CD4-positive, alpha-beta T cell treated with Interleukin-21 for 1 hour (primary cell): Measurements from ENCODE around the gene PTPRN2.
"Not testable (repeated sequence)": the region's sequence is repeated elsewhere in the genome, so short reads cannot be mapped to it uniquely, and the experiment has no call there.

Experiments
- DNase-seq: peaks from one replicate; pipeline ENCODE4 v3.0.0-alpha.2; 2020

Gene PTPRN2

DNA sequence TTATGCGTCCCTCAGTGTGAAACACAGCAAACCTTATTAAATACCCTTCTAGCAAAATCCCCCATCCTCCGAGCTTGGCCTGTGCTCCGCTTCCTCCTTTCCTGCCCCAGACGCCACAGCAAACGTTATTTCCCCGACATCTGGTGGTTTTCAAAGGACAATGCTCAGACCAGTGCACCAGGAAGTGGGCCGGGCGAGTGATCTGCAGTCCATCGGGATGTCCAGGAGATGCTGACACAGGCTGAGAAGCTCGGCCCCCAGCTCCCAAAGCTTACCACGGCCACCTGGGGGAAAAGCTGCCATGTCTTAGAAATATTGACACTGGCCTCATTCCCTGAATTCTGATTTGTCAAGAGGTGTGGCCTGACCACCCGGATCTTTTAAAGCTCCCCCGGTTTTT is 129.5 kb downstream of the PTPRN2 start:
- no peak for DNase-seq

DNA sequence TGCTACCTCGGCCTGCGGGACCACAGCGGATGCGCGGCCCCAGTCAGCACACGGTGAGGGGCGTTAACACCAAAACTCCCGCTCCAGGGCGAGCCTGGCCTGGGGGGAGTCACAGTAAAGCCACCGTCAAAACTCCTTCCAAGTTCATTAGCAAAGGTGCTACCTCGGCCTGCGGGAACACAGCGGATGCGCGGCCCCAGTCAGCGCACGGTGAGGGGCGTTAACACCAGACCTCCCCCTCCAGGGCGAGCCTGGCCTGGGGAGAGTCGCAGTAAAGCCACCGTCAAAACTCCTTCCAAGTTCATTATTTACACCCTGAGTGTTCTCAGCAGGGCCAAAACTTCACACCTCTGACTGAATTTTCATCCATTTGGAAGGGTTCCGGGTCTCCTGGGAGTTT is 130.0 kb downstream of the PTPRN2 start:
- not testable (repeated sequence) for DNase-seq

DNA sequence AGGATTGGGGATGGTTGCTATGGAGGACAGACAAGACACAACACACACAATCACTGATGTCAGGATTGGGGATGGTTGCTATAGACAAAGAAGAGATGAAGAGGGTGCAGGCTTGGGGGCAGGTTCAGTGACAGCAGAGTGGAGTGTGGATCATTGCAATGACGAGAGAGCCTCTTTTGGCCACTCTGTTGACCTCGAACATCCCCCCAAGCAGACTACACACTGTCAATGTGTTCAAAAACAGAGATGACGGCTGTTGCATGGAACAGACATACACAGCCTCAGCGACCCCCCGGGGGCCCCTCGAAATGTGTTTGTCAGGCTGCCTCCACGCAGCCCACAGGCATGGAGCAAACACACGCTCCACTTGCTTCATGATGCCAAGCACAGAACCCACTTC is 133.0 kb downstream of the PTPRN2 start:
- DNase-seq: no peak

DNA sequence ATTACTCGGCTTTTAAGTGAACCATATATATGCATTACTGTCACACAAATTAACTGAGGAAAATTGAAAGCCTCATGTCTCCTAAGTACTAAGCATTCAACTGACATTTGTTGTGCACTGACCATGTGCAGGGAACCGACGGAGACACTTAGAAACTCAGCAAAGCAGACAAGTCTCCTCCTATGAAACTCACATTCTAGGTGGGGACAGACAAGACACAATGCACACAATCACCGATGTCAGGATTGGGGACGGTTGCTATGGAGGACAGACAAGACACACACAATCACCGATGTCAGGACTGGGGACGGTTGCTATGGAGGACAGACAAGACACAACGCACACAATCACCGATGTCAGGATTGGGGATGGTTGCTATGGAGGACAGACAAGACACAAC is 134.0 kb downstream of the PTPRN2 start:
- no peak for DNase-seq

DNA sequence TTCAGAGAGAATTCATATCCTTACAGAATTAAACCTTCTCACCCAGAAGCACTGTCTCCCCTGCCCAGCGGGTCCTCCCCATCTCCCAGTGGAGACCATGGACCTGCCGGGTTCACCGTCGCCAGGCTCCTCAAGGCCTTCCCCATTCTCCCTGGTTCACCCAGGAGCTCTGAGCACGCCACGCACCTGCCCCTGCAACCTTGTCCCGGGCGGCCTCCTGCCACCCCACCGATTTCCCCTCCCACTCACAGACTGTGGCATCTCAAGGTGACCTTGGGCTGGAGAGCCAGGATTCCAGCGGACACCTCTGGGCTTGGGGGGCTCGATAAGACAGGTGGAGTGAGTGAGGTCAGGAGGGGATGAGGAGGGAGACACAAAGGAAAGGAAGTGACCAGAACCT is 135.3 kb downstream of the PTPRN2 start:
- no peak for DNase-seq

DNA sequence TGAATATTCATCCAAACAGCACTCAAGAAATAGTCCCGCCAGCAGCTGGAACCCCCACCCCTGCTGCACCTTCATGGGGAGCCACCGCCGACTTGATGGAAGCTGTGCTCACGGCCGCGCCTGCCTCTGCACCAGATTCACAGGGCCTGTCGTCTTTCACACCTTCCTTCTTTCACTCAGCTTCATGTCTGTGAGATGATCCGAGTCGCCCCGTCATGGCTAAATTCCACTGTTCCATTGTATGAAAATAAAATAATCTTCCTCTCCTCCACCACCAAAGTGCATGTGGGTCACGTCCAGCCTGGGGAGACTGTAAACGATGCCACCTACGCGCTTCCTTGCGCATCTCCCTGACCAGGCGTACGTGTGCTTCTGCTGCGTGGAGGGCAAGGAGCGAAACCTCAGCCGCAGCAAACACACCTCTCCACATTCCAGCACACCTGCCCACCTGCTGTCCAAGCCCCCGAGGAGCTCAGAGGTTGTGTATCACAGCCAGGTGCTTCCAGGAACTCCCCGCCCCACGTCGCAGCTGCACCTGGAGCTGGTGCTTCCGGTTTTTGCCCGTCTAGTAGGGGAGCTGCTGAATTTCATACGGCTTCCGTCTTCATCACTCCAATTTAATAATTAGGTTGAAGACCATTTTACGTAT is 137.0 kb downstream of the PTPRN2 start:
- no peak for DNase-seq

DNA sequence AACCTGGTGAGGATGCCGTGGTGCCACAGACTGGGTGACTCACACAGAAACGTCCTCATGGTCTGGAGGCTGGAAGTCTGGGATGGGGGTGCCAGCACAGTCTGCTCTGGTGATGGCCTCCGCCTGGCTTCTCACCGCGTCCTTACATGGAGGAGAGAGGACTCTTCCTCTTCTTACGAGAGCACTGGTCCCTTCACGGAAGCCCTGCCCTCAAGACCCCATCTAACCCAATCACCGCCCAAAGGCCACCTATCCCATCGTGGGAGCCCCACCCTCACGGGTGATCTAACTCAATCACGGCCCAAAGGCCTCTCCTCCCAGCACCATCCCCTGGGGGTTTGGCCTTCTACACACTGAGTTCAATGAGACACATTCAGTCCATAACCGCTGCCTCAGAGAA is 137.7 kb downstream of the PTPRN2 start:
- DNase-seq: no peak

DNA sequence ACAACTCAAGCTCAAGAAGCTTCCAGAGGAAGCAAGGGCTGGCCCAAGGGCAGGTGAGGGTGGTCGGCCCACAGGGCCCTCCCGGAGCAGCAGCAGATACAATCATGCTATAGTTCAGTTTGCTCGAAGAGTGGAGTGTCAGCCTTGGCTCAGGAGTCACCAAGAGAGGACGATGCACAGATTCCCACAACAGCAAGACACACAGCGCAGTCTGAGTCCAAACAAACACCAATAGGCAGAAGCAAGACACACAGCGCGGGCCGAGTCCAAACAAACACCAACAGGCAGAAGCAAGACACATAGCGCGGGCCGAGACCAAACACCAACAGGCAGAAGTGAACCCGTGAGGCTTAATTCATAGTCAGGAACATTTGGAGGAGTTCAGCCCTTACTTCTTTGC is 138.4 kb downstream of the PTPRN2 start:
- DNase-seq: no peak

DNA sequence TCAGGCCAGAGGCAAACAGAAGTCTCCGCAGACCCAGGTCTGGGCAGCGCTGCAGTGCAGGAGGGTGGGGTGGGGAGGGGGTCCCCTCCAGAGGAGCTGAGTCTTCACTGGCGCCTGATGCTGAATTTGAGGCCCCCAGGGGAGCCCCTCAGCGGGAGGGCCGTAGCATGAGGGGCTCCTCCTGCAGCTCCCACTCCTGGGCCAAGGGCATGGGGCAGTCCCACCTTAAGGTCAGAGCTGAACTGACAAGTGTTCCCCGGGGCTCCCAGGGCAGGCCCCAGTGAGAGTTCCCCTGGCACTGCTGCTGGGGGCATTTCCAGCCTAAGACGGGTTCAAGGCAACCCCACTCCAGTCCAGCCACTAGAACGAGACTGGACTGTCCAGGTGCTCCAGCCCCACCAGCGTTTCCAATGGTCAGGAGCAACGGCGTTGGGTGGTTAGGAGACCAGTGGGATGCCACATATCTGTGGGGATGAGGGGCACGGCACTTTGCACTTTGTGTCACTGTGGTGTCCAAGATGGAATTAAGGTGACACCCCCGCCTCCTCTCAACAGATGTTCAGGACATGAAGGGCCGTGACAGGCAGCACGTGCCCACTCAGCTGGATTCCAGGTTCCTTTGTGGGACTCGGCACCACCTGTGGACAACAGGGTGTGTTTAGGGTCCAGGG is 139.1 kb downstream of the PTPRN2 start:
- DNase-seq: no peak

DNA sequence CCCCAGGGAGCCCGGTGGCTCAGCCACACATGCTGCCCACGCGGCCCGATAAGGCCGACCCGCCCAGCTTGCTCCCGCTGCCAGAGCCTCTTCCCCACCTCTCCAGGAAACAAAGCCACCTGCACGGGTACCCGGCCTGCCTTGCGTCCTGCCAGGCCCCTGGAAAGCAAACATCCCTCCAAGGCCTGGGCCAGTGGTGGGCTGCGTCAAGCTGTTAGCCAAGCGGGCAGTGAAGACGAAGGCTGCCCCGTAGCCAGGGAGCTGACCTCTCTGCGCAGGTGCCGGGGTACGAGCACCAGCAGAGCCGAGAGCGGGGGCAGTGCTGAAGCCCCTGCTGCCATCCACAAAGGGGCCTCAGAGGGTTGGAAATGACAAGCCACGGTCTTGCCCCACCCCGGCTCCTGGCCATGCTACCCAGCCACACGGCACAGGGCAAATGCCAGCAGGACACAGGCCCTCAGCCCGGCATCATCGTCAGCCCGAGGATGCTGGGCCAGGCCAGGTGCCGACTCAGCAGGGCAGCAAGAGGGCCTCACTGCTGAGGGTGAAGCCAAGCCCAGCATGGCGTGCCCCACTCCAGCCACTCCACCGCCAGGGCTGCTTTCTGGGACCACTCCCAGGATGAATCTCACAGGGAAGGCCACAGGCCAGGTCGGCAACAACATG is 140.0 kb downstream of the PTPRN2 start:
- no peak for DNase-seq

DNA sequence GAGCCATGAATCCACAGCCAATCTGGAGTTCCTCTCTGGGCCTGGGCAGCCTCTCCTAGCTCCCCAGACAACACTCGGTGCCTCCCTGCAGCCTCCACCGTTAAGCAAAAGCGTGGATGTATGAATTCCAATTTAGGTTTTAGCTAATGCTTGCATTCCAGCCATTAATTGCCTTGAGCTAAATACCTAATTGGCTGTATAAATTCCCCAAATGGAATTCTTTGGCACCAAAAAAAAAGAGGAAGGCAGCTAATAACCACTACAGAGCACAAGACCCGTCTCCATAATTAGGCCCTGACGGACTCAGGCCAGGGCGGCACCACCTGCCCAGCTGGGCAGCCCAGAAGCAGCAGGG is 140.5 kb downstream of the PTPRN2 start:
- no peak for DNase-seq

DNA sequence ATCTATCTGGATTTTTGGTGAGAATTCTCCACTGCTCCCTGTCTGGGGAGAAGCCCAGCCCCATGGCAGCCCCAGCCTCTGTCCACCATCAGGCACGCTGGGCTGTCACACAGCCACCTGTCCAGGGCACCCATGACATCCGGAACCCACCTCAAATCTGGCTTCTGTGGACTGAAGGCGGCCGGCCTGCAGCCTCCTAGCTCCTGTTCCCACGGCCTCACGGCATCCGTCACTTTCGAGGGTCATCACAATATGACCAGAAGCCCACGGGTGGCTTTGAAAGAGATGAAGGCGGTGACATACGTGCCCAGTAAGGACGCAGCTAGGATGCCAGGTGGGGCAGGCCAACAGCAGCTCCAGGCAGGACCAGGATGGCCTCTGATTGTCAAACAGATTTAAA is 140.9 kb downstream of the PTPRN2 start:
- no peak for DNase-seq

DNA sequence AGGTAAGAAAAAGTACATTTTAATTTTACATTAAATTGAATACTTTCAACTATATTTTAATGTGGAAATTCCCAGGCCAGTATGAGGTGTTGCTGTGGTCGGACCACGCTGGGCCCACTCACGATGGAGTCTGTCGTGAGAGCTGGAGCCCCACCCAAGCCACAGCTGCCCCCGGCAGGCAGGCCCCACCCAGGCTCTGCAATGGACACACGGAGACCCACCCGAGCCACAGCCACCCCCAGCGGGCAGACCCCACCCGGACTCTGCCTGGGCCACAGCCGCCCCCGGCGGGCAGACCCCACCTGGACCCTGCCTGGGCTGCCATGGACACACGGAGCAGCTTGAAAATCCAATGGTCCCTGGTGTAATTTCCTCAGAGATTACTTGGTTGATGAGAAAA is 141.3 kb downstream of the PTPRN2 start:
- no peak for DNase-seq

DNA sequence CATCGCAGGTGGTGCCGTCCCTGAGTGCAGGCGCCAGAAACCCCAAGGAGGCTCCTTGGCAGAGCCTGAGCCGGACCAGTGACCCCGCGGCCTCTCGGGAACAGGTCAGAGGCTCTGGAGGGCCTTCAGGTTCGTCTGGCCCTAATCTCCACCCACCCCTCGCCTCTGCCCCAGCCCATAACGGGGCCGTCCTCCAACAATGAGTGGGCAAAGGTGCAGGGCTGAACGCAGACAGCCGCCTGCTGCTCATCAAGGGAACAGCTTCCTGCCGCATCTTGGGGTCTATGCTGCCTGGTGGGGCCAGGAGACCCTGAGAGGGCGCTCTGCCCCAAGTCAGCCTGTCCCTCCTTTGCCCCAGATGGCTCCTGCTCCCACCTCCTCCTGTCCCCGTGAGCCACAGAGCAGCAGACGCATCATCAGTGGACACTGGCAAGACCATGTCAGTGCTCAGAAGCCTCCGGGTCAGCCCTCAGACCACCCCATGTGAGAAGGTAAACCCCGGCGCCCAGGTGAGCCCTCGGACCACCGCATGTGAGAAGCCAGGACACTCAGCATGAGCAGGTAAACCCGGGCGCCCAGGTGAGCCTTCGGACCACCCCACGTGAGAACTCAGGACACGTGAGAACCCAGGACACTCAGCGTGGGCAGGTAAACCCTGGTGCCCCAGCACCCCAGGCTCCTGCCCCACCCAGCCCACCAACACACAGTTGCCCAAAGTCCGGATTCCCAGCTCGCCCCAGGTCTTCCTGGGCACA is 142.0 kb downstream of the PTPRN2 start:
- no peak for DNase-seq

DNA sequence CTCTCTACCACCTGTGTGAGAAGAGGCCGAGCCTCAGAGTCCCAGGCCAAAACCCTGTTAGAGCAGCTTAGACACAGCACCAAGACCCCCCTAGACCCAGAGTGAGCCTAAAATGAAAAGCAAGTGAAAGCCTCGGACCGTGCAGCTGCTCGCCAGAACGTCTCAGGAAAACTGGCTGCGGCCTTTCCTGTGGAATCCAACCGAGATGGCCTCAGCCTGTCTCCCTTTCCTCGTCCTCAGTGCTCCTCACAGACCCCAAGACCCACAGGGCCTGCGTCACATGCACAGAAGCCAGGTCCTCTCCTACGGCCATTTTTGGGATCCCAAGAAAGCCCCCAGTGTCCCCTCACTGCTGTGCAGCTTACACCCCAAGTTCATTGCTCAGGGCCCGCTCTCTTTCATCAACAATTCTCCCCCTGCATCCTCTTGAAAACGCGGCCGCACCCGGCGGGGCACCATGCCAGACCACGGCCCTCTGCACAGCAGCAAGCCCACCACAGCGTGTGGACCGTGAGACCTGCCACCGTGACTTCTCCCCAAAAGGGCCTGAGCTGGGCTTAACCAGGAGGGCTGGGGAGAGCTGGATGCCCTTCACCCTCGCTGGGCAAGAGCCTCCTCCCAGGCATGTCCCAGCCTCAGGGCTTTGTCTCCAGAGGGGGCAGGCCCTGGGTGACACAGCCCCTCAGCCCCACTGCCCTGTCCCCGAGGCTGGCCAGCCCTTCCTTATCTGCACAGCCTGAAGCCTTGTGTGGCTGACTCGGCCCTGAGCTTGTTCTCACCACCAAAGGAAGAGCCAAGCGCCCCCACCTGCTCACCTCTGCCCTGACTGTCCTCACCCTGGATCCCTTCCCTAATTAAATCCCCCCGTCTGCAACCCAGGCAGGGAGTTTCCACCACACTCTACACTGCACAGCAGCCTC is 142.9 kb downstream of the PTPRN2 start:
- no peak for DNase-seq

DNA sequence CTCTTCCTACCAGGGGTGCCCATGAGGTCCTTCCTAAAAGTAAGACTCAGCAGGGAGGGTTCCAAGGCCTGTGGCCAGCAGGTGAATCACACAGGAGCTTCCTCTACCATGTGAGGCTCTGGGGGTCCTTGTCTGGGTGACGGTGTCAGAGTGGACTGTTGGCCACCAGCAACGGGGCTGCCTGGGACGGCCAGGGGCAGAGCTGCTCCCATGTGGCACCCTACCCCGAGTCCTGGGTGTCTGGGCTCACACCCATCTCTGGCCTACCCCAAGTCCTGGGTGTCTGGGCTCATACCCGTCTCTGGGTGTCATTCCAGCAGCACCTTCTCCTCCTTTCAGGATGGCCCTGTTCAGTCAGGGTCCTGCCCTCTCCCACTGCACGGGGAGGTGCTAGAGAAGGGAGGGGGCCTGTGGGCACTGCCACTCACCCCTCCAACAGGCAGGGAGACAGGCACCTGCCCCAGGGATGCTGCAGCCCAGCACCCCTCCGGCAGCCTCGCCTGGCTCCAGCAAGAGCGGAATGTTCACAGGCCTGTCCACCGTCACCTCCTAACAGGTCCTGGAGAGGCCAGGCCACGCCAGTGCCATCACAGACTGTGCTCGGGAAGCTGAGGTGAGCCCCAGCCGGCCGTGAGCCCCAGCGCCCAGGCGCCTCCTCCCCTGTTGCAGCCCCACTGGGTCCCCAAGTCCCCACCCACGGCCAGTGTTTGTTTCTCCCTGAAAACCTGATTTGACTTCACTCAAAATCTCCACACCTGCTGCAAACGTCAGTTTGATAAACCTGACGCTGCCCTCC is 143.7 kb downstream of the PTPRN2 start:
- DNase-seq: no peak

DNA sequence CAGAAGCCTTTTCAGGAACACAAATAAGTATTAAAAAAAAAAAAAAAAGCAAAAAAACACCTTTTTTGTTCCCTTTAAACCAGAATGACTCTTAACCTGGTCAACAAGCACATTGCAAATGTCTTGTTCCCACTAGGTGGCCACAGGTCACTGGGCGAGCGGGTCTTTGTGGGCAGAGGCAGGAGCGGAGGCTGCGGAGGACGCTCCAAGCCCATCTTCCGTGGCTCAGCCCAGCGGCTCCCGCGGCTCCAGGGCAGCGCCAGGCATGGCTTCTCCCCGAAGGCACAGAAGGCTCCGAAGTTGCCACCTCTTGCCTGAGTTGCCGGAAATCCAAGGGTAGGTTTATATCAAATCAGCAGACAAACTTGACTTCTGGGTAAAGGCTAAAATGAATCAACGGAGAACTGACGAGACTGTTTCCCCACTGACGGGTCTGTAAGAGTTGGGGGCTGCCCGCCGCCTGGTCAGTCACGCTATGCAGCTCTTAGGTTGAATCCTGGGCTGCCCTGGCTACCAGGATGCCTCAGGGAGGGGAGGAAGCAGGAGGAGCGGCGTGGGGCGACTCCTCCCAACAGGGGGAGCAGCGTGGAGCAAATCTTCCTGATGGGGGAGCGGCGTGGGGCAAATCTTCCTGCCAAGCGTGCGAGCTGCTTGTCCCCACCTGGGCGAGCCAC is 144.5 kb downstream of the PTPRN2 start:
- DNase-seq: no peak

DNA sequence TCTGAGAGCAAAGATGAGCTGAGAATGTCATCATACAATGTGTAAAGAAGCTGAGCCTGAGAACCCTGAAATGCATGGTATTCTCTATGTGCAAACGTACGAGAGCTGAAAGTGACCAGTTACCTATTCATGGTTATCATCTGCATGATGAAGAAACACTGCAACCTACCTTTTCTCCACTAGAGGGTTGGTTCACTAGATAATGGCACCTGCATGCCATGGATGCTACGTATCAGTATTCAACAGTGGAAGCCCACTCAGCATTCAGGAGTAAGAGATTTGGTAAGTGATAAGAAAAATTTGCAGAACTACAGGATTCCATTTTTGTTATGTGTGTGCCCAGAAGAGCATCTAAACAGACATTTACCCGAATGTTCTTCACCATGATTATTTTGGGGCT is 145.4 kb downstream of the PTPRN2 start:
- no peak for DNase-seq

DNA sequence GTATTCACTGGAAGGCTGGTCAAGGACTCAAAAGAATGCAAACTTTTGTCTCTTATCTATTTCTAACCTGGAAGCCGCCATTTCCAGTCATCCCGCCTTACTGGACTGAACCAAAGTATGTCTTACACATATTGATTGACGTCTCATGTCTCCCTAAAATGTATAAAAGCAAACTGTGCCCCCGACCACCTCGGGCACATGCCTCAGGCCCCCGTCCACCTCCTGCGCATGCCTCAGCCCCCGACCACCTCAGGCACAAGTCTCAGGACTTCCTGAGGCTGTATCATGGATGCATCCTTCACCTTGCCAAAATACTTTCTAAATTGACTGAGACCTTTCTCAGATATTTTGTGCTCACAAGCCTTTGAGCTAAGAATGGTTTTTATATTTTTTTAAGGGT is 148.6 kb downstream of the PTPRN2 start:
- no peak for DNase-seq

DNA sequence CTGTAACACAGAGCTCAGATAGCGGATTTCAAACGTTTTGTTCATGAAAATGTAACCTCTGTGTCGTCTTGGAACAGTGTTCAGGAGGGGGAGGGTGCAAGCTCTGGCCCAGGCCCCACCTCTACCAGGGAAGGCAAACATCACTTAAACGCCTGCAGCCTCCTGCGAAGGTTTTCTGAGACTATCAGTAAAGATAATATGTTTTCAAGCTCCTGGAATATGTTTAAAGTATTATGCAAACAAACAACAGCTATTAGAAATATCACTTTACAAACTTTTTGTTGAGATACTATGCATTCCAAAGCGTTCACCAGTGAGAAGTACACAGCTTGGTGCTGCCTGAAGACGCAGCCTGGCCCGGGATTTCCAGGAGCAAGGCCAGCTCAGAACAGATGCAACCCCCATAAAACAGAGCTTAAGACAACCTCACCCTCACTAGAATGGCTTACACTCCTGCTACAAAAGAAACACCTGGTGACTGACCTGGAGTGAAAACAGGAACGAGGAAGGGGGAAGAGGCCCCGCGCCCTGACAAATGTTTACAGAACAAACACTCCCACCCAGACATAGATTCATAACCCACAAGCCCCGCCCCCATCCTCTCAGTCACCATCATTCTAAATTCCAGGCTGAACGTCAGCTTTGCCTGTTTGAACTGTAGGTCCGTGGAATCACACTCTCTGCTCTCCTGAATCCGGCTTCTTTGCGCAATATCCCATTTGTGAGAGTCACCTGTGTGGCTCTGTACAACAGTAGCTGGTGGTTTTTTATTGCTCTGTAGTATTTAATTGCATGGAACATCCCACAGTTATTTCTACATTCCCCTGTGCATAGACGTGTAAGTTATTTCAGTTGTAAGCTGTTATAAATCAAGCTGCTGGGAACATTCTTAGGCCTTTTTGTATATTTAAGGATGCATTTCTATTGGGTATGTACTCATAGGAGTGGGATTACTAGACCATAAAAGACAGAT is 155.0 kb downstream of the PTPRN2 start:
- DNase-seq: no peak
